Measurements from ENCODE around the gene GTF3C2.

GTF3C2 gene

DNA sequence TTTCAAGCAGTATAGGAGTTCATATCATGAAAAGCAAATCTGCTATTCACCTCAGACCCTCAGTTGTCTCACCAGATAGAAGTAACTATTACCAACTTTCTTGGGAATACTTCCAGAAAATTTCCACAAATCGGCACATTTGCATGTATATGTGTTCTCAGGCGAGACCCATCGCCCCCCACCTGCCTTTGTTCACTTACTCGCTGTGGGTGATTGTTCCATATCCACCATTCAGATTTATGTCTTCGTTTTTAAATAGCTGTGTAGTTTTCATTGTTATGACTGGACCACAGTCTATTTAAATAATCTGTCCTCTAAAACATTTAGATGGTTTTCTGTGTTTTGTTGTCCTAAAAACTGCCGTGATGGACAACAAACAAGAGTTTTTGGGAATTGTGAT is 71.1 kb downstream of the GTF3C2 start:
- H3K9me3 ChIP-seq (ENCODE audit: insufficient read depth, low read depth, low read length) = no peaks in the 10 kb centered on the region
- H3K27me3 ChIP-seq (ENCODE audit: insufficient read depth, low read length, poor library complexity, severe bottlenecking) = no peaks in the 10 kb centered on the region
- H3K9me2 ChIP-seq (replicated peaks; ENCODE audit: low read depth, low read length) = no peaks in the 10 kb centered on the region
- no peaks in the 10 kb centered on the region for H3K4me1 ChIP-seq (ENCODE audit: insufficient read depth, low read length, poor library complexity, severe bottlenecking)
- H2AFZ ChIP-seq (ENCODE audit: low read length) = no peak overlapping the region
- no peaks in the 10 kb centered on the region for H3K79me2 ChIP-seq (ENCODE audit: insufficient read depth, low read length)
- no peak overlapping the region for H3K4me3 ChIP-seq (ENCODE audit: low read length, poor library complexity, severe bottlenecking)
- no peak overlapping the region for H3K4me2 ChIP-seq (ENCODE audit: low read depth, low read length, poor library complexity, severe bottlenecking)
- H3F3A ChIP-seq (ENCODE audit: low read depth) = no peaks in the 10 kb centered on the region
- no peak overlapping the region for H3K9ac ChIP-seq (ENCODE audit: low read depth, low read length, poor library complexity, severe bottlenecking)
- no peaks in the 10 kb centered on the region for H4K20me1 ChIP-seq (ENCODE audit: insufficient read depth, low read length, poor library complexity, severe bottlenecking)
- no peaks in the 10 kb centered on the region for H3K36me3 ChIP-seq (ENCODE audit: insufficient read depth, low read length)
- TF ChIP-seq EZH2phosphoT487 (IDR thresholded peaks at IDR 0.05; ENCODE audit: borderline replicate concordance) = no peak
- TF ChIP-seq, protein P1, sequence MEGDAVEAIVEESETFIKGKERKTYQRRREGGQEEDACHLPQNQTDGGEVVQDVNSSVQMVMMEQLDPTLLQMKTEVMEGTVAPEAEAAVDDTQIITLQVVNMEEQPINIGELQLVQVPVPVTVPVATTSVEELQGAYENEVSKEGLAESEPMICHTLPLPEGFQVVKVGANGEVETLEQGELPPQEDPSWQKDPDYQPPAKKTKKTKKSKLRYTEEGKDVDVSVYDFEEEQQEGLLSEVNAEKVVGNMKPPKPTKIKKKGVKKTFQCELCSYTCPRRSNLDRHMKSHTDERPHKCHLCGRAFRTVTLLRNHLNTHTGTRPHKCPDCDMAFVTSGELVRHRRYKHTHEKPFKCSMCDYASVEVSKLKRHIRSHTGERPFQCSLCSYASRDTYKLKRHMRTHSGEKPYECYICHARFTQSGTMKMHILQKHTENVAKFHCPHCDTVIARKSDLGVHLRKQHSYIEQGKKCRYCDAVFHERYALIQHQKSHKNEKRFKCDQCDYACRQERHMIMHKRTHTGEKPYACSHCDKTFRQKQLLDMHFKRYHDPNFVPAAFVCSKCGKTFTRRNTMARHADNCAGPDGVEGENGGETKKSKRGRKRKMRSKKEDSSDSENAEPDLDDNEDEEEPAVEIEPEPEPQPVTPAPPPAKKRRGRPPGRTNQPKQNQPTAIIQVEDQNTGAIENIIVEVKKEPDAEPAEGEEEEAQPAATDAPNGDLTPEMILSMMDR (conservative IDR thresholded peaks at IDR 0.05; ENCODE audit: low read length) = no peak

DNA sequence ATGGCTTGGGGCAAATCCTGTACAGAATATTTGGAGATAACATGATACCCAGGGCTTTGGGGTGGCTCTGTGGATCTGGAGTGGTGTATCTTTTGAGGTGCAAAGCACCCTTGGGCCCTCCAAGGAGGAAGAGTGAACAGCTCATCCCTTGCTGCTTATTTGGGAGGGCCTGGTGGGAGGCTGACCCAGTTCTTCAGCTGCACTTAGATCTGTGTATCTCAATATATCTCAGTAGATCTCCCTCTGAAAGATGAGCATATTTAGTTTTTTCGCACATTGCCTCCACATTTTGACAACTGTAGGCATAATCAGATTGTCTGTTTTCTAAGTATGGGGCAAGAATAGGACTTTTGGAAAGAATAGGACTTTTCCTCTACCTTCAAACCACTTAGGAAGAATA is 71.6 kb downstream of the GTF3C2 start:
- Histone ChIP-seq H3K4me1 (ENCODE audit: insufficient read depth, low read length, poor library complexity, severe bottlenecking) (peaks cover 4% of the 10 kb centered on the region), H3K9ac (ENCODE audit: low read depth, low read length, poor library complexity, severe bottlenecking) (no peak overlapping the region), H3K4me3 (ENCODE audit: low read length, poor library complexity, severe bottlenecking) (no peak overlapping the region), H3K79me2 (ENCODE audit: insufficient read depth, low read length) (no peaks in the 10 kb centered on the region), H2AFZ (ENCODE audit: low read length) (no peak overlapping the region), H3F3A (ENCODE audit: low read depth) (no peaks in the 10 kb centered on the region), H3K36me3 (ENCODE audit: insufficient read depth, low read length) (no peaks in the 10 kb centered on the region), H4K20me1 (ENCODE audit: insufficient read depth, low read length, poor library complexity, severe bottlenecking) (no peaks in the 10 kb centered on the region), H3K27me3 (ENCODE audit: insufficient read depth, low read length, poor library complexity, severe bottlenecking) (no peaks in the 10 kb centered on the region), H3K9me2 (replicated peaks; ENCODE audit: low read depth, low read length) (no peaks in the 10 kb centered on the region), H3K4me2 (ENCODE audit: low read depth, low read length, poor library complexity, severe bottlenecking) (no peak overlapping the region), H3K9me3 (ENCODE audit: insufficient read depth, low read depth, low read length) (no peaks in the 10 kb centered on the region)
- TF ChIP-seq, protein P1 (conservative IDR thresholded peaks at IDR 0.05; ENCODE audit: low read length) = no peak
- no peak for TF ChIP-seq EZH2phosphoT487 (IDR thresholded peaks at IDR 0.05; ENCODE audit: borderline replicate concordance)

DNA sequence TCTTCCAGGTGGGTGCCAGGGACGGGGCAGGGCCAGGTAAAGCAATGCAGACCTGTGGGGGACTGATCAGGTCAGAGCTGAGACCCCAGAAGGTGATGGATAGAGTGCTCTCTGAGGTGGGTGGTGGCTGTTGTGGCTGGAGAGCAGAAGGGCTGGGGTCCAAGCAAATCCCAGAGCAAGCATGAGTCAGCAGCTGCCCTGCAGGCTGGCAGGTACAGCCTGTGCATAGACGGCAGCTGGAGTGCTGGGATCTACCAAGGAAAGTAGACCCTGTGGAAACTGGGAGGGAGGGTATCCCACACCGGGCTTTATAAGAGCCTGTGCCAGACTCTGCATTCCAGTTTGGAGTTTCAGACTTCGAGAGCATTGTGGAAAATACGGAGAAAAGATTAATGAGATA is 73.7 kb downstream of the GTF3C2 start:
- no peaks in the 10 kb centered on the region for H4K20me1 ChIP-seq (ENCODE audit: insufficient read depth, low read length, poor library complexity, severe bottlenecking)
- H3K4me2 ChIP-seq (ENCODE audit: low read depth, low read length, poor library complexity, severe bottlenecking) = no peak overlapping the region
- H3K79me2 ChIP-seq (ENCODE audit: insufficient read depth, low read length) = no peaks in the 10 kb centered on the region
- H3K36me3 ChIP-seq (ENCODE audit: insufficient read depth, low read length) = no peaks in the 10 kb centered on the region
- H3K4me3 ChIP-seq (ENCODE audit: low read length, poor library complexity, severe bottlenecking) = no peak overlapping the region
- H3K9me3 ChIP-seq (ENCODE audit: insufficient read depth, low read depth, low read length) = no peaks in the 10 kb centered on the region
- no peaks in the 10 kb centered on the region for H3K27me3 ChIP-seq (ENCODE audit: insufficient read depth, low read length, poor library complexity, severe bottlenecking)
- H3K4me1 ChIP-seq (ENCODE audit: insufficient read depth, low read length, poor library complexity, severe bottlenecking) = peaks cover 7% of the 10 kb centered on the region
- no peak overlapping the region for H3K9ac ChIP-seq (ENCODE audit: low read depth, low read length, poor library complexity, severe bottlenecking)
- TF ChIP-seq EZH2phosphoT487 (IDR thresholded peaks at IDR 0.05; ENCODE audit: borderline replicate concordance) = no peak
- TF ChIP-seq, protein P1 (conservative IDR thresholded peaks at IDR 0.05; ENCODE audit: low read length) = no peak
- H3F3A ChIP-seq (ENCODE audit: low read depth) = no peaks in the 10 kb centered on the region
- H2AFZ ChIP-seq (ENCODE audit: low read length) = no peak overlapping the region
- H3K9me2 ChIP-seq (replicated peaks; ENCODE audit: low read depth, low read length) = no peaks in the 10 kb centered on the region

Measured in Loucy (cell line).